Inferior parietal cortex (tissue), 1 donor: ENCODE data around the gene SART3.
"Not testable (repeated sequence)": the region's sequence is repeated elsewhere in the genome, so short reads cannot be mapped to it uniquely, and the experiment has no call there.

Experiments used
- DNase-seq: peaks from one replicate; pipeline ENCODE4 v3.0.0-alpha.2; 2016; ENCODE audit errors: extremely low spot score

SART3 gene

GRCh38 chr12:108597559-108598471 is 36.8 kb upstream of the SART3 start, which contains the start of gene TMEM119:
Gene TMEM119, minus strand, starts transcription at chr12:108598084. Its CDS starts 5,701 bp downstream, at chr12:108592383.
- no peak for DNase-seq

- no peak for DNase-seq
Observed at GRCh38 chr12:108596854-108597558, 36.0 kb upstream of the SART3 start.

- DNase-seq, result no peak
Observed at GRCh38 chr12:108595711-108596647, 35.0 kb upstream of the SART3 start.

GRCh38 chr12:108594960-108595710 is 34.2 kb upstream of the SART3 start:
- DNase-seq, result no peak

- no peak for DNase-seq
Observed at GRCh38 chr12:108594323-108594903, 33.4 kb upstream of the SART3 start.

- no peak for DNase-seq
Observed at GRCh38 chr12:108592033-108592909, 31.3 kb upstream of the SART3 start.

- no peak for DNase-seq
Observed at GRCh38 chr12:108591267-108591980, 30.5 kb upstream of the SART3 start.

GRCh38 chr12:108590463-108590862 is 29.5 kb upstream of the SART3 start:
- not testable (repeated sequence) for DNase-seq

GRCh38 chr12:108589840-108590229 is 28.9 kb upstream of the SART3 start:
- DNase-seq, result no peak

GRCh38 chr12:108589028-108589839 is 28.3 kb upstream of the SART3 start:
- no peak for DNase-seq

GRCh38 chr12:108587826-108588225 is 26.9 kb upstream of the SART3 start:
- peak; percentile 40 for DNase-seq

GRCh38 chr12:108586306-108586705 is 25.3 kb upstream of the SART3 start:
- no peak for DNase-seq

- DNase-seq, result no peak
Observed at GRCh38 chr12:108585864-108586263, 24.9 kb upstream of the SART3 start.

- DNase-seq, result no peak
Observed at GRCh38 chr12:108584456-108585065, 23.6 kb upstream of the SART3 start.

GRCh38 chr12:108583991-108584390 is 23.0 kb upstream of the SART3 start:
- no peak for DNase-seq

GRCh38 chr12:108582978-108583770 is 22.2 kb upstream of the SART3 start:
- DNase-seq, result no peak

- no peak for DNase-seq
Observed at GRCh38 chr12:108582509-108582908, 21.5 kb upstream of the SART3 start.
